ENCODE data around the gene TRAF3IP3.

TRAF3IP3 gene

GRCh38 chr1:209829716-209830115 is 73.9 kb downstream of the TRAF3IP3 start:
- DNase-seq, result no peak

- no peak for DNase-seq
Observed at GRCh38 chr1:209830722-209831121, 74.9 kb downstream of the TRAF3IP3 start.

- DNase-seq, result no peak
Observed at GRCh38 chr1:209831615-209832014, 75.8 kb downstream of the TRAF3IP3 start.

Data from CD4-positive, alpha-beta T cell treated with Interleukin-4 for 4 hours (primary cell).